ENCODE results near the gene SPON2. TPM values are rescaled to one million over a fixed set of nuclear protein-coding genes. Genes with fewer than 3 reads are reported as not detected.

The SPON2 gene
- total and polyA plus RNA-seq, 3 donors from 2014 or later, result 5.6 to 21.4 (median 7.1) TPM

DNA sequence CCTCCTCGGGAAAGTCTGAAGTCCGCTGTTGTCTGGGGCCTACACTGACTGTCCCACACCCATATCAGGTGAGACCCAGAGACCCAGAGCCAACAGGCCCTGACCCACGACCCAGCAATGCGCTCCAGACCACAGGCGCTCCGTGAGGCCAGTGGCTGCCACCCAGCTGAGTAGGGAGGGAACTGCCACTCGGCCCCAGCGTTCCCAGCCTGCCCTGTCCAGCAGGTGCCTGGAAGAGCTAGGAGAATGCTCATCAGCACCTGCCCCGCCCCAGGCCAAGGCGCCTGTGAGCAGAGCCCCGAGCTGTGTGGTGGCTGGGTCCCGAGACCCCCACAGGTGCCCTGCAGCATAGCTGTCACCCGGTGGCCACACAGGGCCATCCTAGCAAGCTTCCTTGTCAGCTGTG, 2.7 kb downstream of the SPON2 start:
- no peak overlapping the region for H3K27ac ChIP-seq
- intact Hi-C loops (cut with DNase I; ENCODE audit: low total_unique reads), result no loop called here
- no peak for DNase-seq
- H3K36me3 ChIP-seq (ENCODE audit: low read depth, missing control alignments), result no peaks in the 10 kb centered on the region
- H3K4me1 ChIP-seq, result peaks cover 16% of the 10 kb centered on the region
- H3K27me3 ChIP-seq, result no peaks in the 10 kb centered on the region
- TF ChIP-seq, protein P1, sequence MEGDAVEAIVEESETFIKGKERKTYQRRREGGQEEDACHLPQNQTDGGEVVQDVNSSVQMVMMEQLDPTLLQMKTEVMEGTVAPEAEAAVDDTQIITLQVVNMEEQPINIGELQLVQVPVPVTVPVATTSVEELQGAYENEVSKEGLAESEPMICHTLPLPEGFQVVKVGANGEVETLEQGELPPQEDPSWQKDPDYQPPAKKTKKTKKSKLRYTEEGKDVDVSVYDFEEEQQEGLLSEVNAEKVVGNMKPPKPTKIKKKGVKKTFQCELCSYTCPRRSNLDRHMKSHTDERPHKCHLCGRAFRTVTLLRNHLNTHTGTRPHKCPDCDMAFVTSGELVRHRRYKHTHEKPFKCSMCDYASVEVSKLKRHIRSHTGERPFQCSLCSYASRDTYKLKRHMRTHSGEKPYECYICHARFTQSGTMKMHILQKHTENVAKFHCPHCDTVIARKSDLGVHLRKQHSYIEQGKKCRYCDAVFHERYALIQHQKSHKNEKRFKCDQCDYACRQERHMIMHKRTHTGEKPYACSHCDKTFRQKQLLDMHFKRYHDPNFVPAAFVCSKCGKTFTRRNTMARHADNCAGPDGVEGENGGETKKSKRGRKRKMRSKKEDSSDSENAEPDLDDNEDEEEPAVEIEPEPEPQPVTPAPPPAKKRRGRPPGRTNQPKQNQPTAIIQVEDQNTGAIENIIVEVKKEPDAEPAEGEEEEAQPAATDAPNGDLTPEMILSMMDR (IDR thresholded peaks at IDR 0.05), result no peak
- no peak for TF ChIP-seq POLR2A (IDR thresholded peaks at IDR 0.05)
- WGBS, 2 donors, result 80 to 84% methylated on average over 1 to 13 of the region's 13 CpGs
- no peak overlapping the region for H3K4me3 ChIP-seq
- no peaks in the 10 kb centered on the region for H3K9me3 ChIP-seq

DNA sequence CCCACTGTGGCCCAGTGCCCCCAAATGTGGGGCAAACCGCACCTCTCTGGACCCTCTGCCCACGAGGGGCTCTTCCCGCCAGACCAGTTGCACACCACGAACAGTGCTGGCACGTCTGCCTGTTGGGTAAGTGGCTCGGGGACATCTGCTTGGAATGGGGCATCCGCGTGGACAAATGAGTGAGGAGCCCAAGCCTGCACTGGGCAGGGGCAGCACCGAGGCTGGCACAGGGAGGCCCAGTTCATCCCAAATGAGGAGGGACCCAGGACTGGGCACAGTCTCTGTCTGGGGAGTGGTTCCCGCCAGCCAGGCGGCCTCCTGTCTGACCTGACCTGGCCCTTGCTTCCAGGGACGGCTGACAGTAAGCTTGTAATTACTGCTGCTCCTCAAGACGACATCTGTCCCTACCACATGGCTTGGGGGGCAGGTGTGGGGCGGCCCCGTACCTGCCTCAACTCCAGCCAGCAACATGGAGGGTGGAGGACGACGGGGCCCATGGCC, 3.2 kb downstream of the SPON2 start:
- DNase-seq, result no peak
- no peaks in the 10 kb centered on the region for H3K27me3 ChIP-seq
- peaks cover 16% of the 10 kb centered on the region for H3K4me1 ChIP-seq

DNA sequence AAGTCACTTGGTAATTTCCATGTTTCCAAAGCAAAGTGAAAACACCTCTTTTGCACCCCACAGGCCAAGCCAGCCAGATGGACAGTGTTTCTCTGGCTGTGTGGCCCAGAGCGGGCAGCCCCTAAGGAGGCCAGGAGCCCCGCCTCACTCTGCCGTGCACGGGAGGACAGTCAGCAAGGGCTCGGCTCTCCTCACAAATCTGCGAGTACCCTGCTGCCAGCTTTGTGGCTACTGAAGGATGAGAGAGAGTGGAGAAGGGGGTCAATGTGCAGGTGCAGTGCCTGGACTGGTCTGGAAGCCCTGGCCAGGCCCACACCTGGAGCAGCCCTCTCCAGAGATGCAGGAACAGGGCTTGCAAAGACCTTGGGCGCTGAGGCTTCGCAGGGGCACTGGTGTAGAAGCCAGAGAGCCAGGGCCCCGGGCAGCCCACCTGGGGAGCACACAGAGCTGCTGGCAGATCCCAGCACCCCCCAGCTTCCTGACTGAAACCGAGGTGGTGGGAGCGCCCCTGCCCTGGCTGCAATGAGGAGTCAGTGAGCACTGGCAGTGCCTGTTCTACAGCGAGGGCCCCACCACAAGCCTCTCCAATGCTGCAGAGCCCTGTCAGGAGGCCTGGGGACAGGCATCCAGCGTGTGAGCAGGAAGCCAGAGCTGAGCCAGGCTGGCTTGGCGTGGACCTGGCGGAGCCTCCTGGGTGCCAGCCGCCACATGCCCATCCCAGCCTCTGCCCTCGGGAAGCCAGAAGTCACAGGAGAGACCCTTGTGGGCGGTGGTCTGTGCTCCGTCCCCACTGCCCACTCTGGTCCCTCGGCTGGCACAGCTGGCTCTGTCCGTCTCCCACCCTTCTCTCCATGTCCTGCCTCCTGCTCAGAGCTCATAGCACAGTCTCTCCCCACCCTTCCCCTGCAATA, 3.9 kb downstream of the SPON2 start:
- 77 to 90% methylated on average over 7 to 21 of the region's 21 CpGs for WGBS, 2 donors
- intact Hi-C loops (cut with DNase I; ENCODE audit: low total_unique reads), result no loop called here
- H3K4me3 ChIP-seq, result no peak overlapping the region
- no peaks in the 10 kb centered on the region for H3K9me3 ChIP-seq
- H3K36me3 ChIP-seq (ENCODE audit: low read depth, missing control alignments), result no peaks in the 10 kb centered on the region
- H3K27me3 ChIP-seq, result no peaks in the 10 kb centered on the region
- no peak overlapping the region for H3K27ac ChIP-seq
- DNase-seq, result no peak
- no peak for TF ChIP-seq POLR2A (IDR thresholded peaks at IDR 0.05)
- TF ChIP-seq, protein P1 (IDR thresholded peaks at IDR 0.05), result no peak
- H3K4me1 ChIP-seq, result peaks cover 16% of the 10 kb centered on the region

More for the DNA sequence above, 3.2 kb downstream of the SPON2 start:
- TF ChIP-seq POLR2A (IDR thresholded peaks at IDR 0.05), result no peak
- TF ChIP-seq, protein P1 (IDR thresholded peaks at IDR 0.05), result no peak
- intact Hi-C loops (cut with DNase I; ENCODE audit: low total_unique reads), result no loop called here
- Histone ChIP-seq H3K36me3 (ENCODE audit: low read depth, missing control alignments) (no peaks in the 10 kb centered on the region), H3K9me3 (no peaks in the 10 kb centered on the region), H3K27ac (no peak overlapping the region), H3K4me3 (no peak overlapping the region)
- WGBS, 2 donors, result 93 to 94% methylated on average over 9 to 16 of the region's 17 CpGs

DNA sequence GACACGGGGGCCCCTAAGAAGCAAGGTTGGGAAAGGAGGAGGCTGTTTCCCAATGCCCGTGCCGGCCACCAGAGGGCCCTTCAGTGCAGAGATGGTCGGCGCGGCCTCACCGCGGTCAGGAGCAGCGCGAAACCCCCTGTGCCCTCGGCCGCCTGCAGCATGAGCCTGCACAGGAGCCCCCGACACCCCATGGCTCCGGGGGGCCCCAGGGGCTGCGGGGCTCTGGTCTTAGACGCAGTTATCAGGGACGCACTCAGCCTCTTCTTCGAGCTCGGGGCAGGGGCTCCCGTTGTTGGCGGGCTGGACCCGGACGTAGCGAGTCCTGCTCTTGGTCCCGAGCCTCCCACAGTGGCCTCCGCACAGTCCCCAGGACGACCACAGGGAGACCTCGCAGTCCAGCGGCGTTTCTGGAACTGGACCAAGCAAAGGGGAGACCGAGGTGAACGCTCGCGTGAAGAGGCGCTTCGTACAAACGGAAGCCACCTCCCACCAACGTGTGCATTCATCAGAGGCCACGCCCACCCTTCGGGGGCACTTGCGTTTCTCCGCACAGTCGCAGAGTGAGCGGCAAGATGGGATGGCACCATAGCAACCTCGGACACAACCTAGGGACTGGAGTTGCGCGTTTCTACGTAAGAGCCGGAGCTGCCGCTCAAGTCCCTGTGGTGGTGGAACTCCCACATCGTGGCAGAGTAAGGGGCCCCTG, 5.0 kb downstream of the SPON2 start:
- DNase-seq, result peak; percentile 88
- Histone ChIP-seq H3K4me1 (peaks cover 9% of the 10 kb centered on the region), H3K36me3 (ENCODE audit: low read depth, missing control alignments) (no peaks in the 10 kb centered on the region), H3K27ac (peak overlapping the region in 1 of 2 donors; percentile 34), H3K27me3 (no peaks in the 10 kb centered on the region), H3K4me3 (peak overlapping the region; percentile 49 to 70), H3K9me3 (no peaks in the 10 kb centered on the region)
- WGBS, 2 donors, result 8 to 14% methylated on average over 7 to 48 of the region's 51 CpGs
- intact Hi-C loops (cut with DNase I; ENCODE audit: low total_unique reads), result no loop called here
- TF ChIP-seq POLR2A (IDR thresholded peaks at IDR 0.05), result no peak
- TF ChIP-seq, protein P1 (IDR thresholded peaks at IDR 0.05), result peak; percentile 80 to 94 (median 81)

All from testis (tissue), 3 donors.